ENCODE results near the gene FES.

GRCh38 chr15:90870354-90871138 lies 13.8 kb upstream of the FES start:
- TF ChIP-seq POLR2AphosphoS5 (IDR thresholded peaks at IDR 0.05) = no peak
- TF ChIP-seq POLR2A (IDR thresholded peaks at IDR 0.05) = no peak
- no peak for TF ChIP-seq CTCF (IDR thresholded peaks at IDR 0.05)
- no peak for TF ChIP-seq EP300 (IDR thresholded peaks at IDR 0.05; ENCODE audit: low read depth)

Data from transverse colon (tissue), 4 donors.